Upper lobe of right lung (tissue), 1 donor: ENCODE data around the gene TMEM184B. TPM values are rescaled to one million over a fixed set of nuclear protein-coding genes. Genes with fewer than 3 reads are reported as not detected.
A peak's percentile ranks its signal among the peaks of the same experiment; 100 is the strongest.

Experiments used
- ATAC-seq: fragments of 200-7000 bp; cut with Tn5 transposase; one replicate; pipeline ENCODE4 v1.9.1; 2020; ENCODE audit warnings: mild to moderate bottlenecking, moderate library complexity
- DNase-seq: peaks from one replicate; pipeline ENCODE4 v3.0.0-alpha.2; 2020
- H3K27ac ChIP-seq: fragments of 200-600 bp; one replicate; pipeline ENCODE4 v1.8.0; 2022
- H3K27me3 ChIP-seq: fragments of 200-600 bp; one replicate; pipeline ENCODE4 v1.8.0; 2022; ENCODE audit warnings: mild to moderate bottlenecking
- H3K36me3 ChIP-seq: fragments of 200-600 bp; one replicate; pipeline ENCODE4 v1.8.0; 2022
- H3K4me1 ChIP-seq: fragments of 200-600 bp; one replicate; pipeline ENCODE4 v1.8.0; 2022
- H3K4me3 ChIP-seq: fragments of 200-600 bp; one replicate; pipeline ENCODE4 v1.8.0; 2022; ENCODE audit warnings: mild to moderate bottlenecking
- H3K9me3 ChIP-seq: fragments of 200-600 bp; one replicate; pipeline ENCODE4 v1.8.0; 2022
- intact Hi-C: fragments of 100-400 bp; cut with DNase I; formaldehyde crosslinking; loops from one replicate; pipeline ENCODE4 v1.11.0; 2022
- total RNA-seq: library from RNA; stranded (reverse); fragmentation: NEBNext Ultra II Directional; extraction: Animal tissue kit (Norgen Biotek cat#: 25700); gene quantifications from one replicate; pipeline ENCODE4 v1.2.1, GENCODE V29; 2021
- TF ChIP-seq, protein P1 (sequence below): fragments of 200-600 bp; IDR thresholded peaks from one replicate; pipeline ENCODE4 v1.8.0; 2022; ENCODE audit warnings: antibody characterized with exemption
- donor health status: DM: no; HTN: yes; CAD: no; lungs with severe emphysema.

Gene TMEM184B
- total RNA-seq, 1 donor from 2014 or later: 79.2 TPM

DNA sequence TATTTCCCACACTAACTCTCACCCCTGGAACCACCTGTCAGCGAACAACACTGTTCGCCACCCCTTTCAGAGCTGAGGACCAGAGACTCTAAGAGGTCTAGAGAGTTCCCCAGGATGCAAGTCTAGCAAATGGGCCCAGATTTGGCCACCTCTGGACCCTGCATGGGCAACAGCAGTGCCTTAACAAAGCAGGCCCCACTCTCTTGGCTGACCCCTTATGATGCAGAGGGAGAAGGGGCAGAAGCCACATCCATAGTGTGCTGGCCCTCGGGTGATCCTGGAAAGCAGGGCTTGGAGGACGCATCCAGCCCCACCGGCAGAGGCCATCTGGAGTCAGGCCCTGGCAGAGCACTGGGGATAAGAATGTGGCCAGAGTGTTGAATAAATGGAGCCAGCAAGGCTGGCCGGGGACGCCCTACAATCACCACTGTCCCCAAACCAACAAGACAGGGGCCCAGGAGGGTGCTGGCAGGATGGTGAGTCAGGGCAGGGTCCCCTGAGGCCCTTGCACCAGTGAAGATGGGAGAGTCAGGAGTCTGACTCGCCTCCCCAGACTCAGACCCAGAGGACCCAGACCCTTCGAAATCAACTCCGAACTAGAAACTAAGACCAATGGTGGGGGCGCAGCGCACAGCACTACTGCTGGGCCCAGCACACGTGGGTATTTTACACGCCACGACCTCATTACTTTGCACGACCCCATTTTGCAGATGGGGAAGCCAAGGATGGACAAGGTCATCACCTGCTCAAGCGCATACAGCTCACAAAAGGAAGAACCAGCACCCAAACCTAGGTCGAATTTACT, 37.9 kb upstream of the TMEM184B start:
- Histone ChIP-seq H3K4me3 (no peak overlapping the region), H3K36me3 (peaks cover 19% of the 10 kb centered on the region), H3K27ac (peak overlapping the region; percentile 58), H3K9me3 (no peaks in the 10 kb centered on the region), H3K4me1 (peaks cover 57% of the 10 kb centered on the region), H3K27me3 (no peaks in the 10 kb centered on the region)
- DNase-seq: no peak
- intact Hi-C loops: no loop called here
- TF ChIP-seq, protein P1, sequence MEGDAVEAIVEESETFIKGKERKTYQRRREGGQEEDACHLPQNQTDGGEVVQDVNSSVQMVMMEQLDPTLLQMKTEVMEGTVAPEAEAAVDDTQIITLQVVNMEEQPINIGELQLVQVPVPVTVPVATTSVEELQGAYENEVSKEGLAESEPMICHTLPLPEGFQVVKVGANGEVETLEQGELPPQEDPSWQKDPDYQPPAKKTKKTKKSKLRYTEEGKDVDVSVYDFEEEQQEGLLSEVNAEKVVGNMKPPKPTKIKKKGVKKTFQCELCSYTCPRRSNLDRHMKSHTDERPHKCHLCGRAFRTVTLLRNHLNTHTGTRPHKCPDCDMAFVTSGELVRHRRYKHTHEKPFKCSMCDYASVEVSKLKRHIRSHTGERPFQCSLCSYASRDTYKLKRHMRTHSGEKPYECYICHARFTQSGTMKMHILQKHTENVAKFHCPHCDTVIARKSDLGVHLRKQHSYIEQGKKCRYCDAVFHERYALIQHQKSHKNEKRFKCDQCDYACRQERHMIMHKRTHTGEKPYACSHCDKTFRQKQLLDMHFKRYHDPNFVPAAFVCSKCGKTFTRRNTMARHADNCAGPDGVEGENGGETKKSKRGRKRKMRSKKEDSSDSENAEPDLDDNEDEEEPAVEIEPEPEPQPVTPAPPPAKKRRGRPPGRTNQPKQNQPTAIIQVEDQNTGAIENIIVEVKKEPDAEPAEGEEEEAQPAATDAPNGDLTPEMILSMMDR: no peak
- ATAC-seq: no peak

DNA sequence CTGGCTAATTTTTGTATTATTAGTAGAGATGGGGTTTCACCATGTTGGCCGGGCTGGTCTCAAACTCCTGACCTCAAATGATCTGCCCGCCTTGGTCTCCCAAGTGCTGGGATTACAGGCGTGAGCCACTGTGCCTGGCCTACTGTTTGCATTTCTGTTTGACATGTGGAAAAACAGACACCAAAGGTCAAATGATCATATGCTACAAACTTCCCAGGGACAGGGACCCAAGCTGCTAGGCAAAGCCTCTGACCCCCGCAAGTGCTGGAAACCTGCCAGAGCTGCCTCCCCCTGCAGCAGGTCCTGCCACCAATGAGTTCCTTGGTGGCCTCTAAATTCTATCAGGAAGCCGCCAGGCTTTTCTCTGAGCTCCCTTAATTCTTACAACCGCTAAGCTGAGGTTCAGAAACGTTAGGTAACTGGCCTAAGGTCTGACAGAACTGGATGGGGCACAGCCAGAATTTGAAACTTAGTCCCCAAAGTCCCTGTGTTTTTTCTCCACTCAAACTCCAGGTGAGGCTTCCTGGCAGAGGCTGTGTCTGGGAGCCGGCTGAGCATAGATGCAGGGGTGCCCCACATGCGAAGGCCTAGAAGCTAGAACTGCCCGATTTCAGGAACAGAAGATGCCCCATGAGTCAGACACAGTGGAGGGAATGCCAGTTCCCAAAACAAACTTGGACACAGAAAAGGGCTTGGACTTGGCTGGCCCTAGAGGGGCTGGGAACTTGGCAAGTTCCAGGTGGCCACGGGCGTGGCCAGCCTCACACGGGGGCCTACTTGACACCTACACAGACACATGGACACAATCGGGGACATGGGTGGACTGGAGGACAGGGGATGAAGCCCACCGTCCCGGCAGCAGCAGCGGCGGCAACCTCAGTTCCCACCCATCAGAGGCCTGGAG, 37.1 kb upstream of the TMEM184B start:
- DNase-seq (no peak), ATAC-seq (no peak)
- Histone ChIP-seq H3K27ac (peak overlapping the region; percentile 58), H3K36me3 (peaks cover 19% of the 10 kb centered on the region), H3K9me3 (no peaks in the 10 kb centered on the region), H3K4me3 (no peak overlapping the region), H3K27me3 (no peaks in the 10 kb centered on the region), H3K4me1 (peaks cover 58% of the 10 kb centered on the region)
- intact Hi-C loops: no loop called here
- TF ChIP-seq, protein P1: no peak

DNA sequence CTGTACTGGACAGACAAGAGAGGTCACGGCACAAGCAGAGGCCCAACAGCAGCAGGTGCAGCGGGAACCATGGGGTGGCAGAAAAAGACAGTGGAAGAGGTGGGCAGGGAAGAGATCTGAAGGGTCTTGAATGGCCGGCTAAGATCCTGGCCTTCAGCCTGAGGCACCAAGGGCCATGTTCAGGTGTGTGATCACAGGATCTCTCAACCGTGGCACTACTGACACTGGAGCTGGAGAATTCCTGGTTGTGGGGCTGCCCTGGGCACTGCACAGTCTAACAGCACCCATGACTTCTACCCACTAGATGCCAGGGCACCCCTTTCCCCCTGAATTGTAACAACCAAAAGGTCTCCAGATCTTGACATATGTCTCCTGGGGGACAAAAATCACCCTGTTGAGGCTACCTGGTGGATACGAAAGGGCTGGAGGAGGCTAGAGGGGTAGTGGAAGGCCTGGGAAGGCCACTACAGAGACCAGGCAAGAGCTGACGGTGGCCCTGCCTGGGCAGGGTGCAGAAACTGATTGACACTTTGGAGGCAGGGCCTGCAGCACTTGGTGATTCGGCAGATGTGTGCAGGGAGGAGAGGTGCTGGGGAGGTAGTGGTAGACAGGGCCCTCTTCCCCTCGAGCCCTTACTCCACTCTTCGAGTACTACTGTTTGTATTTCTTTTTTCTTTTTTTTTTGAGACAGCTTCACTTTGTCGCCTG, 36.1 kb upstream of the TMEM184B start:
- H3K4me3 ChIP-seq: no peak overlapping the region
- H3K27ac ChIP-seq: peak overlapping the region; percentile 3
- no peaks in the 10 kb centered on the region for H3K9me3 ChIP-seq
- TF ChIP-seq, protein P1: no peak
- peaks cover 58% of the 10 kb centered on the region for H3K4me1 ChIP-seq
- H3K27me3 ChIP-seq: no peaks in the 10 kb centered on the region
- intact Hi-C loops: no loop called here
- DNase-seq (no peak), ATAC-seq (no peak)
- H3K36me3 ChIP-seq: peaks cover 21% of the 10 kb centered on the region

DNA sequence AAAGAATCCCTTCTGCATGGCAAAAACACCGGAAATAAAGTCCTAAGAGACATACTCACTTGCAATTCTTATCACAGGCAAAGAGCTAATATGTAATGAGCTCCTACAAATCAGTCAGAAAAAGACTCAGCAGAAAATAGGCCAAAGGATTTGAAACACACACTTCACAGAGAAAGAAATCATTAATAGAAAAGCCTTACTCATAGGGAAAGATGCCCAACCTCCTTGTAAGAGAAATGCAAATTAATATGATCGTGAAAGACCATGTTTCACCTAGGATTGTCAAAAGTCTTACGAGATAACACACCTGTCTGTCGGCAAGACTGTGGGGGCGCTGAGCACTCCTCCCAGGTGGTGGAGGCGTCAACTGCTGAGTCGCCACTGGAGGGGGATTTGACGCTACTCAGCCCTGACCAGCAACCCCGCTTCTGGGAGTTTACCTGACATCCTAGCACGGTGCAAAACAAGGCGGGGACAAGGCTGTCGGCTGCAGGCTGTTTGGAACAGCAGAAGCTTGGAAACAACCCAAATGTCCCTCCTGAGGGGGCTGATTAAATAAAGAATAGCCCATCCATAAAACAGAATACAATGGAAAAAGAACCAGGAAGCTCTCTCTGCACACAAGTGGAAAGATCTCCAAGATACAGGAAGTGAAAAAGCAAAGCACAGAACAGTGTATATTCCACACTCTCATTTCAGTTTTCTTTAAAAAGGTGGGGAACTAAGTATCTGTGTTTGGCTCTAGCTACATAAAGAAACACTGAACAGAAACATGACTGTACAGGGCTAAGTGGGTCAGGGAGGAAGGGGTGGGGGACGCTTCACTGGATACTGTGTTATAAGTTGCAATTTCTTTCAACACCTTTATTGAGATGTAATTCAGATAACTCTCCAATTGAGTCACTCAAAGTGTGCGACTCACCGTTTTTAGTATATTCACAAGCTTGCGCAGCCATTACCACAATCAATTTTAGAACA, 33.0 kb upstream of the TMEM184B start:
- no peak for DNase-seq
- Histone ChIP-seq H3K9me3 (no peaks in the 10 kb centered on the region), H3K36me3 (peaks cover 40% of the 10 kb centered on the region), H3K27me3 (no peaks in the 10 kb centered on the region), H3K4me1 (peaks cover 47% of the 10 kb centered on the region), H3K4me3 (no peak overlapping the region), H3K27ac (peak overlapping the region; percentile 65)
- peak; percentile 31 for ATAC-seq
- TF ChIP-seq, protein P1: no peak
- intact Hi-C loops: no loop called here
